Psoas muscle (tissue), 8 donors: ENCODE results near the gene YAF2. TPM values are rescaled to one million over a fixed set of nuclear protein-coding genes. Genes with fewer than 3 reads are reported as not detected.
A peak's percentile ranks its signal among the peaks of the same experiment; 100 is the strongest.
"Not testable (repeated sequence)": the region's sequence is repeated elsewhere in the genome, so short reads cannot be mapped to it uniquely, and the experiment has no call there.

Source experiments
- ATAC-seq, 4 donors: fragments of 200-7000 bp; cut with Tn5 transposase; one replicate each; pipeline ENCODE4 v1.9.1; 2020; ENCODE audit warnings: moderate library complexity in 3 of 4, mild to moderate bottlenecking in 2 of 4
- DNase-seq, 2 donors: peaks; one replicate each; pipeline ENCODE4 v3.0.0-alpha.2; 2020
- H3K27ac ChIP-seq: fragments of 200-600 bp; one replicate; pipeline ENCODE4 v1.8.0; 2022
- H3K27me3 ChIP-seq, 3 donors: fragments of 200-600 bp in 1 of 3; one replicate each; pipeline versions ENCODE4 v1.6.1 to v1.8.0; 2013 to 2022; ENCODE audit warnings: low read length in 2 of 3, mild to moderate bottlenecking in 2 of 3, moderate library complexity in 1 of 3; ENCODE audit not compliant: insufficient read depth in 3 of 3
- H3K36me3 ChIP-seq, 2 donors: fragments of 200-600 bp in 1 of 2; one replicate each; pipeline versions ENCODE4 v1.6.1 to v1.8.0; 2013 to 2022; ENCODE audit warnings: low read depth in 1 of 2, mild to moderate bottlenecking in 1 of 2, moderate library complexity in 1 of 2; ENCODE audit not compliant: insufficient read depth in 1 of 2
- H3K4me1 ChIP-seq: fragments of 200-600 bp; one replicate; pipeline ENCODE4 v1.8.0; 2022
- H3K4me3 ChIP-seq: fragments of 200-600 bp; one replicate; pipeline ENCODE4 v1.8.0; 2022; ENCODE audit warnings: mild to moderate bottlenecking
- H3K9me3 ChIP-seq: fragments of 200-600 bp; one replicate; pipeline ENCODE4 v1.8.0; 2022
- WGBS, 3 donors: extraction: QIAGEN DNeasy Blood & Tissue Kit; methylation state at CpG; one replicate each; pipeline versions ENCODE4 v1.1.6 to v1.1.7; 2013; 5-methylcytosine and 5-hydroxymethylcytosine counted together
- intact Hi-C, 2 donors: fragments of 100-400 bp; cut with DNase I; formaldehyde crosslinking; loops; one replicate each; pipeline versions ENCODE4 v1.11.0 to v1.14.2; 2022
- polyA plus RNA-seq, 3 donors: library from polyadenylated mRNA; stranded (reverse); fragments of 200-250 nt; gene quantifications; one replicate each; pipeline ENCODE4 v1.2.3, GENCODE V29; 2013
- total RNA-seq, 4 donors: library from RNA; stranded (reverse); fragmentation: NEBNext Ultra II Directional in 2 of 4; extraction: Animal tissue kit (Norgen Biotek cat#: 25700) in 2 of 4; gene quantifications; one replicate each; pipeline versions ENCODE4 v1.2.1 to v1.2.4, GENCODE V29; 2021 to 2023
- TF ChIP-seq, protein P1 (sequence below): fragments of 200-600 bp; IDR thresholded peaks from one replicate; pipeline ENCODE4 v1.8.0; 2022; ENCODE audit warnings: antibody characterized with exemption
- donor health status: healthy with polysubstance abuse.
- donor health status: DM: no; HTN: no; CAD: no; lungs with moderate emphysema.
- donor health status: Bipolar disorder and iron deficiency.
- donor health status: healthy.
- donor health status: DM: yes; HTN: yes; CAD: no.
- donor health status: DM: no; HTN: no; CAD: no.
- donor health status: DM: no; HTN: no; CAD: no.
- donor health status: DM: yes; HTN: yes; CAD: no.

YAF2 gene
- total and polyA plus RNA-seq, 7 donors, result 12.2 to 99.2 (median 50.9) TPM

DNA sequence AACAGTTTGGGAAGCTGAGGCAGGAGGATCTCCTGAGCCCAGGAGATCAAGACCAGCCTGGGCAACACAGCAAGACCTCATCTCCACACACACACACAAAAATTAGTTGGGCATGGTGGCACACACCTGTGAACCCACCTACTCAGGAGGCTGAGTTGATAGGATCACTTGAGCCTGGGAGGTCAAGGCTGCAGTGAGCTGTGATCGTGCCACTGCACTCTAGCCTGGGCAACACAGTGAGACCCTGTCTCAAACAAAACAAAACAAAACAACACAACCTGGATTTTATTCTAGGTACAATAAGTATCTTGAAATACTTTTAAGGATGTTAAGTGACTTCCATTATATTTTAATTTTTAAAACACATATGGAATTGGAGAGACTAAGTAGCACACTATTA, 45.8 kb downstream of the YAF2 start:
- DNase-seq (no peak), ATAC-seq (no peak)
- no peaks in the 10 kb centered on the region for H3K9me3 ChIP-seq
- no peak overlapping the region for H3K27ac ChIP-seq
- H3K4me1 ChIP-seq, result peaks cover 17% of the 10 kb centered on the region
- H3K27me3 ChIP-seq, result no peaks in the 10 kb centered on the region
- peaks cover 0 to 19% of the 10 kb centered on the region in 2 donors for H3K36me3 ChIP-seq
- intact Hi-C loops, result no loop called here
- 82 to 100% (median 100%) methylated on average over 1 of the region's 1 CpG for WGBS, 3 donors
- no peak overlapping the region for H3K4me3 ChIP-seq
- TF ChIP-seq, protein P1, sequence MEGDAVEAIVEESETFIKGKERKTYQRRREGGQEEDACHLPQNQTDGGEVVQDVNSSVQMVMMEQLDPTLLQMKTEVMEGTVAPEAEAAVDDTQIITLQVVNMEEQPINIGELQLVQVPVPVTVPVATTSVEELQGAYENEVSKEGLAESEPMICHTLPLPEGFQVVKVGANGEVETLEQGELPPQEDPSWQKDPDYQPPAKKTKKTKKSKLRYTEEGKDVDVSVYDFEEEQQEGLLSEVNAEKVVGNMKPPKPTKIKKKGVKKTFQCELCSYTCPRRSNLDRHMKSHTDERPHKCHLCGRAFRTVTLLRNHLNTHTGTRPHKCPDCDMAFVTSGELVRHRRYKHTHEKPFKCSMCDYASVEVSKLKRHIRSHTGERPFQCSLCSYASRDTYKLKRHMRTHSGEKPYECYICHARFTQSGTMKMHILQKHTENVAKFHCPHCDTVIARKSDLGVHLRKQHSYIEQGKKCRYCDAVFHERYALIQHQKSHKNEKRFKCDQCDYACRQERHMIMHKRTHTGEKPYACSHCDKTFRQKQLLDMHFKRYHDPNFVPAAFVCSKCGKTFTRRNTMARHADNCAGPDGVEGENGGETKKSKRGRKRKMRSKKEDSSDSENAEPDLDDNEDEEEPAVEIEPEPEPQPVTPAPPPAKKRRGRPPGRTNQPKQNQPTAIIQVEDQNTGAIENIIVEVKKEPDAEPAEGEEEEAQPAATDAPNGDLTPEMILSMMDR, result no peak

DNA sequence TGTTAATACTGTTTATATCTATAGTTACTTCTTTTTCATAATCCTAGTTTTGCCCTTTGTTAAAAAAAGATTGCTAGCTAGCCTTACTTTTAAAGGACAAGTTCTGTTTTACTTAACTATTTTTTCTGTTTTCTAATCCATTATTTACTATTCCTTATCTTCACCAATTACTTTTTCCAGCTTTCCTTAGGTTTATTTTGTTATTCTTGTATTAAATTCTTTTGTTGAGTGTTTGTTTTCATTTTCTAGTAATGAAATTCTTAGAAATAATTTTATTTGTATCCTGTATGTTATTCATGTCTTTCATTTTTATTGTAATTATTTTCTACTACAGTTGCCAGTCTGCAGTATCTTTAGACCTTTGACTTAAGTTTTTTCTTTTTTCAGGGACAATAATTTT, 47.7 kb downstream of the YAF2 start:
- intact Hi-C loops, result no loop called here
- ATAC-seq (no peak), DNase-seq (no peak)
- TF ChIP-seq, protein P1, result no peak
- no peaks in the 10 kb centered on the region for H3K9me3 ChIP-seq
- H3K27ac ChIP-seq, result no peak overlapping the region
- peaks cover 0 to 19% of the 10 kb centered on the region in 2 donors for H3K36me3 ChIP-seq
- peaks cover 11% of the 10 kb centered on the region for H3K4me1 ChIP-seq
- no peak overlapping the region for H3K4me3 ChIP-seq
- H3K27me3 ChIP-seq, result no peaks in the 10 kb centered on the region

DNA sequence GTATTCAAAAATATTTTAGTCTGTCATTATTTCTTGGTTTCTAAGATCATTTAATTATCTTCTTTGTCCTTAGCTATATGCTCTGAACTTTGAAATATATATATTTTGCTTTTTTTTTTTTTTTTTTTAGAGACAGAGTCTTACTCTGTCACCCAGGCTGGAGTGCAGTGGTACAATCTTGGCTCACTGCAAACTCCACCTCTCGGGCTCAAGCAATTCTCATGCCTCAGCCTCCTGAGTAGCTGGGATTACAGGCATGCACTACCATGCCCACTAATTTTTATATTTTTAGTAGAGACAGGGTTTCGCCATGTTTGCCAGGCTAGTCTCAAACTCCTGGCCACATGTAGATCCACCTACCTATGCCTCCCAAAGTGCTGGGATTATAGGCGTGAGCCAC, 49.8 kb downstream of the YAF2 start:
- H3K27ac ChIP-seq, DNase-seq, H3K9me3 ChIP-seq, H3K27me3 ChIP-seq, H3K4me3 ChIP-seq, intact Hi-C loops: not testable (repeated sequence)
- ATAC-seq, result peak in 2 of 4 donors; percentile 61 to 63
- Histone ChIP-seq H3K36me3 (peaks cover 0 to 16% of the 10 kb centered on the region in 2 donors), H3K4me1 (peaks cover 21% of the 10 kb centered on the region)
- 62 to 88% (median 70%) methylated on average over 3 of the region's 3 CpGs for WGBS, 3 donors

DNA sequence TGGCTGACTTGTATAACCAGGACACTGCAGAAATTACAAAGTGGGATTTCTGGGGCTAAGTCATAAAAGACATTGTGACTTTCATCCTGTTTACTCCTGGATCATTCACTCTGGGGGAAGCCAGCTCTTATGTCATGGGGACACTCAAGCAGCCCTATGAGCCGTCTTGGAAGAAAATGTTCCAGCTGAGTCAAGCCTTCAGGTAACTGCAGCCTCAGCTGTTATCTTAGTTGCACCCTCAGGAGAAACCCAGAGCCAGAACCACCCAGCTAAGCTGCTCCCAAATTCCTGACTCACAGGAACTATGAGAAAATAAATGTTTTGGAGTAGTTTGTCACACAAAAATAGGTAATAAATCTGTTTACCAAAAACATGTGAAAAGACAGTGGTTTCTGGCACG, 50.2 kb downstream of the YAF2 start:
- intact Hi-C loops, result no loop called here
- no peak overlapping the region for H3K4me3 ChIP-seq
- peaks cover 0 to 11% of the 10 kb centered on the region in 2 donors for H3K36me3 ChIP-seq
- H3K27me3 ChIP-seq, result no peaks in the 10 kb centered on the region
- no peaks in the 10 kb centered on the region for H3K9me3 ChIP-seq
- H3K27ac ChIP-seq, result no peak overlapping the region
- 39 to 71% (median 58%) methylated on average over 2 of the region's 2 CpGs for WGBS, 3 donors
- DNase-seq (no peak), ATAC-seq (peak in 3 of 4 donors; percentile 62 to 87 (median 86))
- TF ChIP-seq, protein P1, result no peak
- peaks cover 25% of the 10 kb centered on the region for H3K4me1 ChIP-seq

DNA sequence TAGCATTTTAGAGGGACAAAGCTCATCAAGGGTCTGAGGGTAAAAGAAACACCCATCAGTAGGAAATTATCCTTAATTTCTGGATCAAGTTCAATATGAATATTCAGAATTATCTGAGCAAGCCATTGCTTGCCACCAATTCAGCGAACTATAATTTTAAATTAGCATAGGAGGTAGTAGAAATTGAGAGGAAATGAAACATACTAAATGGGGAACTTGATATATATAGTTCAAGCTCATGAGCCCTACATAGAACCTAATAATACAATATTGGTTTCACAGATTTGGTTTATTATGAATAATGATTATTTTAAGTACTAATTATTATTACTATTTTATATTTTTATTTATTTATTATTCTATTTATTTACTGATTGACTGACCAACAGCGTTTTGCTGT, 51.3 kb downstream of the YAF2 start:
- Histone ChIP-seq H3K36me3 (peaks cover 0 to 1% of the 10 kb centered on the region in 2 donors), H3K4me3 (no peak overlapping the region), H3K4me1 (peaks cover 30% of the 10 kb centered on the region), H3K9me3 (no peaks in the 10 kb centered on the region), H3K27ac (no peak overlapping the region), H3K27me3 (no peaks in the 10 kb centered on the region)
- ATAC-seq (no peak), DNase-seq (no peak)
- TF ChIP-seq, protein P1, result no peak
- 88 to 94% (median 94%) methylated on average over 2 of the region's 2 CpGs for whole genome bisulfite sequencing, 3 donors
- intact Hi-C loops, result no loop called here
